ENCODE measurements around the gene PPM1H. TPM values are rescaled to one million over a fixed set of nuclear protein-coding genes. Genes with fewer than 3 reads are reported as not detected.

Gene PPM1H
- total RNA-seq, 4 donors from 2014 or later, result 0.83 to 3.0 (median 2.3) TPM

DNA sequence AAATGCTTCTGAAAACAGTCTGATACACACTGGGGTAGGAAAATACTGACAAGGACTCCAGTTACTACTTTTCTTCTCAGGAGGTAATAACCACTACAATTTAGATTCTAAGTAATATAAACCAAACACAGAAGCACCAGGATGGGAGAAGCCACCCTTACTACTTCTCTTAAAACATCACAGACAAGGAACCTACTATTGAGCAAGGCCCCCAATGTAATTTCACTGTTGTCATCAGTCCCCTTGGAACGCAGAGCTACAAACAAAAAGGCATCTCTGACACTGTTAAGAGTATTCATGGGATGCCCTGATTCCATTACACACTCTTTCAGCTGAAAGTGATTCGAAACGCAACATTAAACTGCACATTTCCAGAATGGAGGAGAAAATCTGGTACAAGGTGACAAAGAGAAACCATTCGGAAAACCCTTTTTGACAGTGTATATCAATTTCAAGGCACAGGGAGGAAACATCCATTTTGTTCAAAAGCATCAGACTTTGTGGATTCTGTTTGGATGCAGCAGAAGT is 185.9 kb downstream of the PPM1H start:
- intact Hi-C loops (cut with DNase I), result no loop called here

DNA sequence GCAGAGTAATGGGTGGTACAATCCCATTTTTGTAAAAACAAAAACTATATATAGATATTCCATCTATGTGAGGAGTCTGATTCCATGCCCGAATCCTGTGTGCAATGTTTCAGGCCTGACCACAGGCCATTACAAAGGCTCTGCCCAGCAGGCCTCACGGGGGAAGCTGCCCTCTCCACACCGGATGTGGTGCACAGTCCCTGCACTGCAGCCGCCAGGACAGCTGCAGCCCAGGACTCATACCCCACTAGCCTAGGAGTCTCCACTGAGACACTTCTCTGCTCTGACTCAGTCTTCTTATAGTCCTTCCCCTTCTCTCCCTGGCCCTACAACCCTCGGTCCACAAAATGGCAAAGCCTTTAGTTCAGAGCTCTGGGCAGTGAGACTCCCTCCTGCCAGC is 190.4 kb downstream of the PPM1H start:
- intact Hi-C loops (cut with DNase I), result no loop called here

More for the DNA sequence above, 185.9 kb downstream of the PPM1H start:
- no peak for DNase-seq (ENCODE audit: extremely low spot score)
- H3K4me3 ChIP-seq, result no peak overlapping the region
- no peak overlapping the region for H3K27ac ChIP-seq (replicated peaks in 1 of 4)
- no peaks in the 10 kb centered on the region for H3K4me1 ChIP-seq
- no peaks in the 10 kb centered on the region for H3K9me3 ChIP-seq
- H3K36me3 ChIP-seq, result no peaks in the 10 kb centered on the region
- TF ChIP-seq POLR2AphosphoS5 (IDR thresholded peaks at IDR 0.05), result no peak
- no peak for TF ChIP-seq EP300 (IDR thresholded peaks at IDR 0.05)
- no peak for TF ChIP-seq POLR2A (IDR thresholded peaks at IDR 0.05; ENCODE audit: low read depth)
- TF ChIP-seq, protein P1, sequence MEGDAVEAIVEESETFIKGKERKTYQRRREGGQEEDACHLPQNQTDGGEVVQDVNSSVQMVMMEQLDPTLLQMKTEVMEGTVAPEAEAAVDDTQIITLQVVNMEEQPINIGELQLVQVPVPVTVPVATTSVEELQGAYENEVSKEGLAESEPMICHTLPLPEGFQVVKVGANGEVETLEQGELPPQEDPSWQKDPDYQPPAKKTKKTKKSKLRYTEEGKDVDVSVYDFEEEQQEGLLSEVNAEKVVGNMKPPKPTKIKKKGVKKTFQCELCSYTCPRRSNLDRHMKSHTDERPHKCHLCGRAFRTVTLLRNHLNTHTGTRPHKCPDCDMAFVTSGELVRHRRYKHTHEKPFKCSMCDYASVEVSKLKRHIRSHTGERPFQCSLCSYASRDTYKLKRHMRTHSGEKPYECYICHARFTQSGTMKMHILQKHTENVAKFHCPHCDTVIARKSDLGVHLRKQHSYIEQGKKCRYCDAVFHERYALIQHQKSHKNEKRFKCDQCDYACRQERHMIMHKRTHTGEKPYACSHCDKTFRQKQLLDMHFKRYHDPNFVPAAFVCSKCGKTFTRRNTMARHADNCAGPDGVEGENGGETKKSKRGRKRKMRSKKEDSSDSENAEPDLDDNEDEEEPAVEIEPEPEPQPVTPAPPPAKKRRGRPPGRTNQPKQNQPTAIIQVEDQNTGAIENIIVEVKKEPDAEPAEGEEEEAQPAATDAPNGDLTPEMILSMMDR (IDR thresholded peaks at IDR 0.05), result no peak
- 91% methylated on average over 4 of the region's 4 CpGs for WGBS
- H3K27me3 ChIP-seq, result no peaks in the 10 kb centered on the region

DNA sequence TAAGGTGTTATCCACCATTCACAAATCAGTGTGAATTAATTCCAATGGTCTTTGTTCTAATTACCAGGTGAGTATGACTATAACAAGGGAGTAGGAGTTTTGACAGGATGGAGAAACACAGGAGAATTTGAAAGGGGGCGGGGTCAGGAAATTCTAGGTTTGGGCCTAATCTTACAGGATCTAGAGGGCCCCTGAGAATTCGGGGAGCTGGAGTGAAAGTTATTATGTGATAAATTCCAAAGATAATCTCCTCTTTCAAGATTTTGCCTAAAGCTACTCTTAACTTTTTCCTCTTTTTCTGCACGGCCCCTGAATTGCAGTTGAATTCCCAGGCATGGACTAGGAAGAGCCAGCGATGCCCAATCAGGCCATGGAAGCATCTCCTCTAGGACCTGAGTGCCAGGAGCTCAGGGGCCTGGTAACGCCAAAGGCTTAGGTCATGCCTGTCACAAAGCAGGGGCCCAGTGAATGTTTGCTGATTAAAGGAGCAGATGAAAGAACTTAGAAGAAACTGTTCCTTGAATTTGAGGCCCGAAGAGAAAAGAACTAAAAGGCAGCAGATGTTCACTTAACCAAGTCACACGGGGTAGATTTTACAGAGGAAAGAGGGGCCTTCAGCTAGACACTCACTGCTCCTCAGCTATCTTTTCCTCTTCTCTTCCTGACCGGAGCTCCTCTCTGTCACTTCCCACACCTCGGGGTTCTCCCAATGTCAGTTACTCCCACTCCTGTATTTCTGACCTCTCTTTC is 195.5 kb downstream of the PPM1H start:
- H3K9me3 ChIP-seq, result no peaks in the 10 kb centered on the region
- no peak for DNase-seq (ENCODE audit: extremely low spot score)
- TF ChIP-seq, protein P1 (IDR thresholded peaks at IDR 0.05), result no peak
- TF ChIP-seq POLR2AphosphoS5 (IDR thresholded peaks at IDR 0.05) (no peak), EP300 (IDR thresholded peaks at IDR 0.05) (no peak), POLR2A (IDR thresholded peaks at IDR 0.05; ENCODE audit: low read depth) (no peak)
- H3K27ac ChIP-seq (replicated peaks in 1 of 4), result no peak overlapping the region
- 86% methylated on average over 9 of the region's 9 CpGs for WGBS
- intact Hi-C loops (cut with DNase I), result loop anchor here (10.0 kb wide), 1 partner anchor 105 kb away; no protein-coding TSS in a partner anchor
- H3K36me3 ChIP-seq, result no peaks in the 10 kb centered on the region
- H3K4me3 ChIP-seq, result no peak overlapping the region
- peaks cover 0 to 4% (median 0%) of the 10 kb centered on the region in 4 donors for H3K4me1 ChIP-seq
- no peaks in the 10 kb centered on the region for H3K27me3 ChIP-seq

More for the DNA sequence above, 190.4 kb downstream of the PPM1H start:
- no peaks in the 10 kb centered on the region for H3K36me3 ChIP-seq
- H3K4me1 ChIP-seq, result peaks cover 0 to 2% (median 0%) of the 10 kb centered on the region in 4 donors
- no peaks in the 10 kb centered on the region for H3K27me3 ChIP-seq
- DNase-seq (ENCODE audit: extremely low spot score), result no peak
- H3K4me3 ChIP-seq, result no peak overlapping the region
- 77% methylated on average over 5 of the region's 5 CpGs for WGBS
- H3K9me3 ChIP-seq, result no peaks in the 10 kb centered on the region
- H3K27ac ChIP-seq (replicated peaks in 1 of 4), result no peak overlapping the region
- TF ChIP-seq POLR2A (IDR thresholded peaks at IDR 0.05; ENCODE audit: low read depth), result no peak
- TF ChIP-seq POLR2AphosphoS5 (IDR thresholded peaks at IDR 0.05), result no peak
- no peak for TF ChIP-seq EP300 (IDR thresholded peaks at IDR 0.05)
- TF ChIP-seq, protein P1 (IDR thresholded peaks at IDR 0.05), result no peak

DNA sequence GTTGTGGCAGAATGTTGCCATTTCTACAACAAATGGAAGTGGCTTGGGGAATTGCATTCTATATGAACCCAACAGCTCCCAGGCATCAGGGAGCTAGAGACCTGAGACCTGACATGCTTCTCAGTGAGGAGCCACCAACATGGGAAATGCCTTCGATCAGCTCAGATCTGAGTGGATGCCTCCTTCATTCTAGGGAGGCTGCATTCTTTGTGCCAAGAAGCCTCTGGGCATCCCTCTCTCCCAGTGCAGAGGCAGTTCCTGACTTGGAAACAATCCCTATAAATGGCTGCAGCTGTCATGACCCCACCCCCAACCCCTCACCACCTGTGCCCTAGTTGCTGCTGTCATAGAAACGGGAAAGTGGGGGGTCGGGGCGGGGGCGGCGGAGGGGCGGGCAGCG is 196.3 kb downstream of the PPM1H start:
- H3K27ac ChIP-seq (replicated peaks in 1 of 4), result no peak overlapping the region
- H3K27me3 ChIP-seq, result no peaks in the 10 kb centered on the region
- DNase-seq (ENCODE audit: extremely low spot score), result no peak
- no peak overlapping the region for H3K4me3 ChIP-seq
- 93% methylated on average over 8 of the region's 8 CpGs for WGBS
- H3K36me3 ChIP-seq, result no peaks in the 10 kb centered on the region
- intact Hi-C loops (cut with DNase I), result loop anchor here (10.0 kb wide), 1 partner anchor 104 kb away; no protein-coding TSS in a partner anchor
- TF ChIP-seq POLR2AphosphoS5 (IDR thresholded peaks at IDR 0.05), result no peak
- TF ChIP-seq EP300 (IDR thresholded peaks at IDR 0.05), result no peak
- TF ChIP-seq POLR2A (IDR thresholded peaks at IDR 0.05; ENCODE audit: low read depth), result no peak
- TF ChIP-seq, protein P1 (IDR thresholded peaks at IDR 0.05), result no peak
- peaks cover 0 to 4% (median 0%) of the 10 kb centered on the region in 4 donors for H3K4me1 ChIP-seq
- H3K9me3 ChIP-seq, result no peaks in the 10 kb centered on the region
